Embryonic facial prominence (tissue), 1 donor: ENCODE measurements around the gene MEX3B.
"Not testable (repeated sequence)": the region's sequence is repeated elsewhere in the genome, so short reads cannot be mapped to it uniquely, and the experiment has no call there.

ENCODE experiments used
- DNase-seq: peaks from one replicate; pipeline ENCODE4 v3.0.0-alpha.2; 2016; ENCODE audit errors: extremely low spot score

The MEX3B gene

DNA sequence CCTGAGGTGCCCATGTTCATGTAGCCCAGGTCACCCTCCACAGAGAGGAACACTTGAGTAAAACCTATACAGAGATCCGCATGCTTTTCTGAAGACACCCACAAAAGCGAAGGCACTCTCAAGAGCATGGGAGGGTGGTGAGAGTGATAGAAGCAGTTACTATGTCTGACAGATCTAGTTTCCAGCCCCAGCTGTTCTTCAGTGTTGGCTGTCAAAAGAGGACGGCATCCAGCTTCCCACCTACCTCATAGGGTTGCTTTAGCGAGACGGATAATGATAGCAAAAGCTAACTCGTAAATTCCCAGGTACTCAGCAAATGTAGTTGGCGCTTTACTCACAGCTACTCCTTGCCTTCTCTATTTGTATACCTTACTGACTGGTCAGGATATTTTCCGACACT lies 3.0 kb upstream of the MEX3B start:
- no peak for DNase-seq

- DNase-seq: peak; percentile 58
Observed at GRCh38 chr15:82047453-82048400, 1.9 kb upstream of the MEX3B start.

- DNase-seq: peak; percentile 92
Observed at GRCh38 chr15:82046666-82047452, 1.0 kb upstream of the MEX3B start.

GRCh38 chr15:82045179-82045891 lies 483 bp downstream of the MEX3B start:
- peak; percentile 27 for DNase-seq

DNA sequence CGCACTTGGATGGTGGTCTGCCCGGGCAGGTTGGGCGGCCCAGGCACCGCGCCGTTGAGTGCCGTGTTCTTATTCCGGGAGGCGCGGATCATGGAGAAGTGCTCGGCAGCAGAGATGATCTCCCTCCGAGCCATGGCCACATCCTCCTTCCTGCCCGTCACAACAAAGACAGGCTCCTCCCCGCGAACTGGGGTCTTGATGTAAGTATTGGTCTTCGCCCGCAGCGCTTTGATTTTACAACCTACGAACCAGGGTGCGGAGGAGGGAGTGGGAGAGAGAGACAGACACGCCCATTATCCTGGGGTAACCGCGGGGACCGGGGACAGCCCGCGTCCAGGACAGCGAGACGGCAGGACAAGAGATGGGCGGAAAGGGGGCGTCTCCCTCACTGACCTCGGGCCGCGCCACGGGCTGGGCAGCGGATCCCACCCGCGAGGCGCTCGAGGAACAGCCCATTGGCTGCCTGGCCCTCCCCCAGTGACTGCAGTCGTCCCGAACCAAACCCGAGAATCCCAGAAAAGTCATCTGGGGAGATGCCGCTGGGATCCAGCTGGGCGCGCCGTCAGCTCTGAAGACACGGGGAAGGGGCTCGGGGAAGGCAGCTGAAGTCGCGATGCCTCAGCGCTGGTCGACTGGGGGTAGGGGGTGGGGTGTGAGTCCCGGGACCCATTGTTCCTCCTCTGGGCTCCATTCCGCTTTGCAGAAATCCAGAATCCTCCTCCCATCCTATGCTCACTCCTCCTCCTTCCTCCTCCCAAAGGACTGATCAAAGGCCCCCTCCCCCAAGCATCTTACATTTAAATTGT lies 1.2 kb downstream of the MEX3B start:
- DNase-seq: peak; percentile 81

DNA sequence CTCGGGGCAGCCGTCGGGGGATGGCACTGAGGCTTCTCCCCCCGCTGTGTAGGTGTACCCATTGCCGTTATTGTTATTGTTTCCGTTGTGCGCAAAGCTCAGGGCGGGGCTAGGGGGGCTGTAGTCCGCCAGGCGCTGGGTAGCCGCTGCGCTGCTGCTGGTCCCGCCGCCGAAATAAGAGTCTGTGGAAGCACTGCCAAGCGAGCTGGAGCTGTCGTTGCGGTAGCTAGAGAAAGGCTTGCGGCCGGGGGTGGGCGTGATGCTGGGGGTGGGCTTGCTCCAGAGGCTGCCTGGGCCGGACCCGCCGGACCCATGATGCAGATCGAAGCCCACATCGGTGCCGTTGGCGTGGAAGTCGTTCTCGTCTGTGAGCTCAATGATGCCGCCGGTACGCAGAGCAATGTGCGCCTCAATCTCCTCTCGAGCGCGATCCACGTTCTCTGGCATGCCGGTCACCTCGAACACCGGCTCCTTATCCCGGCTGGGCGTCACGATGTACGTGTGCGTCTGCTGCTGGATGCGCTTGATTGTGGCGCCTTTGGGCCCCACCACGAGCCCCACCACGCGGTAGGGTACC lies 1.9 kb downstream of the MEX3B start:
- no peak for DNase-seq

DNA sequence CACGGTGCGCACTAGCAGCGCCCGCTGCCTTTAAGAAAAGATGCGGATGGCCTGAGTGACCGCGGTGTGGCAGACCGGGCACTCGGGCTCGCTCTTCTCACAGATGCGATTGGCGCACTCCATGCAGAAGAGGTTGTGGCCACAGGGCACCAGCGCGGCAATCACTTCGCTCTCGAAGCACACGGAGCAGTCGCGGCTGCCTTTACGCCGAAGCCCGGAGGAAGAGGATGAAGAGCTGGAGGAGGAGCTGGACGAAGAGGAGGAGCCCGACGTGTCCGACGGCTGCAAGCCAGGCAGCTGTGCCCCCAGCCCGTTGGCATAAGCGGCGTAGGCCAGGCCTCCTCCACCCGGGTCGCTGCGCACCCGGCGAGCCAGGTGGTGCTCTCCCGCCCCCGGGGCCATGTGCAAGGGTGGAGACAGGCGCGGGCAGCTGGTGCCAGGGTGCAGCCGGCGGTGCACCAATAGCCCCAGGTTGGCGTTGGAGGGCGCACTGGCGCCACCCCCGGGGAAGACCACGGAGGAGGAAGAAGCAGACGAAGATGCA lies 2.6 kb downstream of the MEX3B start:
- DNase-seq: no peak

- DNase-seq: no peak
Observed at GRCh38 chr15:82040862-82041261, 5.0 kb downstream of the MEX3B start.

DNA sequence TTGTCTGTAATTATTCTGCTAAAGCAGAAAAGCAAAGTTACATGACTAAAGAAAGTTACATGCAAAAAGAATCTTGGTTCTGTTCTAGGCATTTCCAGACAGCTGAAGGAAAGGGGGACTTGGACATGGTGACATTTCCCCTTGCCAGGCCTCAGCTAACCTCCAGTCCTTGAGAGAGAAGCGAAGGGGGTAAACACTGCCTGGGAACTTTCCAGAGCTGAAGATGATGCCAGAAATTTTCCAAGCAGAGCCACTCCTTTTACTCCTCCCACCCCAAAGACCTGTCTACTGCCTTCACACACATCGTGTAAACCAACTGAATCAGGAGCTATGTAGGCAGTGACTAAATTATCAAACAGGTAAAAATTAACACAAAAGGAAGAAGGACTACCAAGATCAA lies 5.4 kb downstream of the MEX3B start:
- no peak for DNase-seq

DNA sequence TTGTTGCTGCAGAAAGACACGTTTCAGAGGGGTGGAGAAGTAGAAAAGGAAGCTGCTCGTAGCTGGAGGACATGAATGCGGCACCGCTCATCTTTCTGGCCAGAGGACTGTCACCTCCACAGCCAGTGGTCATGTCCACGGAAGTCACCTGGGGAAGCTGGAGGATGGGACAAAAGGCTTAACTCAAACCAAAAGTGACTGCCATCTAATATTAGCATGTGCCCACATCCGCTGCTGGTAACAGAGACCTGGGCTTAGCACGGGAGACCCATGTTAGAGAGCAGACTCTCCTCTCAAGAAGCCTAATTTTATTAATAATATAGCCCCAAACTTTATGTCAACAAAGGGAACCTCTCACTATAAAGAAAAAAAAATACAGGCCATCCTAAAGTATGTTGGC lies 5.9 kb downstream of the MEX3B start:
- DNase-seq: no peak

- no peak for DNase-seq
Observed at GRCh38 chr15:82036461-82036860, 9.4 kb downstream of the MEX3B start.

DNA sequence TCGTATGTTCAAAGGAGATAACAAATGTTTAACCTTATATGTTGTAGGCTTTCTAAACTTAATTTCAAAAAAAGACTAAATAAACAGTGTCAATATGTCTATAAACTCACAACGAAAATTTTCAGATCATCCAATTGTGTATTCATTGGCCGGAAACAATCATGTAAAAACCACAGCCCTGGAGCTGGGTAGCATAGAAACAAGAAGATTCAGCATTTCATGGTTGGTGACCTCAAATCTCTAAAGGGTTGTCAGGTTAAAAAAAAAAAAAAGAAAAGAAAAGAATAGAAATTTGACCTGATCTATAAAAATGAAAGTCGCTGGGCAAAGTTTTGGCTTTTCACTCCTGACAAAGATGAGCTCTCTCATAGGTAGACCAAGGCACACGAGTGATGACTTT lies 13.9 kb downstream of the MEX3B start:
- no peak for DNase-seq

DNA sequence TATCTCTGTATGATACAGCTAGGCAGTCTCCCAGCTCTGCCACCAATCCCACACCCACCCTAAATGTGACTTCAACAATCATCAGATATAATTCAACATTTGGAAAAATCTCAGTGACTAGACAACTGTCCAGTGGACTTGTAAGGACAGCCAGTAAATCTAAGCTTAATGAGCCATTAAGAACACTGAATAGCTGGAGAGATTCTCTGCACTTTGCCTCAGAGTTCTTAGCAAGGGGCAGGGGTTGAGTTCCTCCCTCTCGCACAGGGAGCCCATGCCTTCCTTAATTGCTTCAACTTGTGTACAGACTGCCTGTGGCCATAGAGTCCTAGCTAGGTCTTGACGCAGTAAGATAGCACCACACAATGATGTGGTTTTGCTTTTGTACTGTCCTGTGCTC lies 15.6 kb downstream of the MEX3B start:
- DNase-seq: no peak

DNA sequence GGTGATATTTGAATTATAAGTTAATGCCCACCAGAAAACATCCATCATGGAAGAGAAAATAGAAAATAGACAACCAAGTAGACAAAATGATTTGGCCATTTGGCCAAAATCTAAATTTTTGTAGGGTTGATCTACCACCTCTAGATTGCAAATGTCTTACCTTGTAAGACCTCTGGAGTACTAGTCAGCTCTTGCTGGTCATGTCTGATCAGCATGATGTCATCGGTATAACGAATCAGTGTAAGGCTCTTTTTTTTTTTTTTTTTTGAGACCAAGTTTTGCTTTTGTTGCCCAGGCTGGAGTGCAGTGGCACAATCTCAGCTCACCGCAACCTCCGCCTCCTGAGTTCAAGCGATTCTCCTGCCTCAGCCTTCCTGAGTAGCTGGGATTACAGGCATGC lies 17.7 kb downstream of the MEX3B start:
- DNase-seq: not testable (repeated sequence)

DNA sequence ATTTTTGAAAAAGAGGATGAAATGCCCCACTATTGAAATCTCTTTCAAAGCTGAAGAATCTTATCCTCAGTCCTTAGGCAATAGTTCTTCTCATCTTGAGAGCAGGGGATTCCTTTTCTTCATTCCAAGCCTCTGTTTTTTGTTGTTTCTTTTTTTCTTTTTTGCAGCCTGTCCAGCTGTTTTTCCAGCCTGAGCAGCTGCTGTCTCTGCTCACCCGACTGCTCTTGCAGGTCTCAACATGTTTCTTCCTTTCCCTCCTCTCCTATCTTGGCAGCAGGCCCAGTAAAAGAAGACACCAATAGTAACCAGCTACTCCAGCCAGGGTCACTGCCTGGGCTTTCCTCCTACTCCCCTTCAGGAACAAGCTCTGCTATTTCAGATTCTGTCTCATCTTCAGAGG lies 23.8 kb downstream of the MEX3B start:
- no peak for DNase-seq

- DNase-seq: no peak
Observed at GRCh38 chr15:82020625-82021394, 25.0 kb downstream of the MEX3B start.

GRCh38 chr15:82018201-82018600 lies 27.6 kb downstream of the MEX3B start:
- DNase-seq: no peak

GRCh38 chr15:82017656-82018055 lies 28.2 kb downstream of the MEX3B start:
- DNase-seq: no peak

DNA sequence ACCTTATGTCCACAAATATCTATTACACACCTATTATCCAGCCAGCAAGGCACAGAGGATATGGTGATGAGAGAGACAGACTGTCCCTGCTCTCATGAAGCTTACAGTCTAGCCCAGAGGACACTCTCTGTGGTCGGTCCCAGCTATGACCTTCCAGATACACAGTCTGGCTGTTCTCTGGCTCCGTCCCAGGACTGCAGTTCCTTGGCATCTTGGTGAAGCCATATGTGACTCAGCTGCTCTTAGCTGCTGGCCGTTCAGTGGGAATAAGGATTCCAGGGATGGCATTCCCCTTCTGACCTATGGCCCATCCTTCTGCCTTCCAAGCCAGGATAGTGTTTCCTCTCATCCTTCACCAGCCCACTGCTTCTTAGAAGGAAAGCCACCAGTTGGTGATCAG lies 30.8 kb downstream of the MEX3B start:
- DNase-seq: no peak

DNA sequence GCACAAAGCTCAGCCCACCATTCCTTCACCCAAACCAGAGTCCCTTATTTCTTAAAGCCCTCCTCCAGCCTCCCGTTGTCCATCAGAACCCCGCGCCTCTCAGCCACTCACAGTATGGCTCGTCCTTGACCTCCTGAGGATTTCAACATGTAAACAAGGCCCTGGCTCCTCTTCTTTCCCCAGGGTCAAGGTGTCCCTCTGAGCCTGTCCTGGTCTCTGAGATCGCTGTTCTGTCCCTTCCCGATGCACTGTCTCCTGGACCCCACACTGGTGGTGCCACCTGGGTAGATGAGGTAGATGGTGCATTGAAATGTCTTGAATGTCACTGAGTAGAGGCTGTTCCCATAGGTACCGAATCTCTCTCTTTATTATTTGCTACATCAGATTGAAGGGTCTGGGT lies 32.9 kb downstream of the MEX3B start:
- DNase-seq: no peak
